HepG2 (cell line): ENCODE measurements around the gene SLC2A4. TPM values are rescaled to one million over a fixed set of nuclear protein-coding genes. Genes with fewer than 3 reads are reported as not detected.

Experiments
- DNMT3B ChIP-seq: conservative IDR thresholded peaks from 2 replicates; pipeline ENCODE4 v1.6.1; 2016; ENCODE audit warnings: missing biosample characterization, control low read depth
- EED ChIP-seq: sonication (generic); formaldehyde crosslinking; IDR thresholded peaks from 2 replicates; pipeline ENCODE4 v1.5.0; 2020; ENCODE audit warnings: mild to moderate bottlenecking, missing genetic modification reagents
- FOXJ3 ChIP-seq: sonication (generic); formaldehyde crosslinking; IDR thresholded peaks from 2 replicates; pipeline ENCODE4 v1.4.0; 2020; ENCODE audit warnings: missing genetic modification reagents, mild to moderate bottlenecking, borderline replicate concordance
- KDM6A ChIP-seq: IDR thresholded peaks from 2 replicates; pipeline ENCODE4 v1.6.1; 2016; ENCODE audit warnings: low read depth
- MAZ ChIP-seq, 2 experiments: sonication (generic) in 1 of 2; formaldehyde crosslinking in 1 of 2; IDR thresholded peaks; 2 replicates each; pipeline versions ENCODE4 v1.5.0 to v1.6.1; 2012 to 2020; ENCODE audit warnings: low read depth in 2 of 2, mild to moderate bottlenecking in 2 of 2, borderline replicate concordance in 1 of 2, improper control_type of control experiment in 1 of 2, low read length in 1 of 2, missing genetic modification reagents in 1 of 2, moderate library complexity in 1 of 2
- SYNCRIP ChIP-seq: fragments of 200-400 bp; formaldehyde crosslinking; IDR thresholded peaks from 2 replicates; pipeline ENCODE4 v1.6.1; 2018; ENCODE audit warnings: mild to moderate bottlenecking, low read depth, low read length; ENCODE audit not compliant: insufficient read depth
- ZNF24 ChIP-seq: fragments of 450-650 bp; IDR thresholded peaks from 2 replicates; pipeline ENCODE4 v1.6.1; 2017; ENCODE audit warnings: antibody characterized with exemption, mild to moderate bottlenecking
- ZNF468 ChIP-seq: sonication (generic); formaldehyde crosslinking; IDR thresholded peaks from 2 replicates; pipeline ENCODE4 v1.8.0; 2022; ENCODE audit warnings: mild to moderate bottlenecking, moderate library complexity, missing genetic modification reagents
- ZNF629 ChIP-seq: sonication (generic); formaldehyde crosslinking; conservative IDR thresholded peaks from 2 replicates; pipeline ENCODE4 v1.5.0; 2020; ENCODE audit warnings: missing genetic modification reagents
- ZNF709 ChIP-seq: sonication (generic); formaldehyde crosslinking; IDR thresholded peaks from 2 replicates; pipeline ENCODE4 v1.5.0; 2020; ENCODE audit warnings: mild to moderate bottlenecking, missing genetic modification reagents
- ZNF761 ChIP-seq: sonication (generic); formaldehyde crosslinking; conservative IDR thresholded peaks from 2 replicates; pipeline ENCODE4 v1.4.0; 2020; ENCODE audit warnings: mild to moderate bottlenecking, missing genetic modification reagents
- ZNF768 ChIP-seq: sonication (generic); formaldehyde crosslinking; IDR thresholded peaks from 2 replicates; pipeline ENCODE4 v1.4.0; 2020; ENCODE audit warnings: missing genetic modification reagents
- polyA plus RNA-seq, 8 experiments: library from polyadenylated mRNA; depleted of rRNA in 3 of 8; stranded (reverse) in 7 of 8; unstranded in 1 of 8; fragments of >200 nt; fragmentation: Illumina TruSeq in 4 of 8; extraction: Trizol in 4 of 8; gene quantifications; 2 replicates each; pipeline versions ENCODE4 v1.2.1 to v1.2.3, GENCODE V29; 2011 to 2016; ENCODE audit warnings: low read depth in 4 of 8, missing spikeins in 1 of 8, mixed read lengths in 1 of 8; ENCODE audit not compliant: insufficient read depth in 1 of 8
- total RNA-seq, 5 experiments: library from RNA; depleted of rRNA; stranded (reverse); fragments of >200 nt; fragmentation: Illumina TruSeq; extraction: Trizol; gene quantifications; 2 replicates each; pipeline ENCODE4 v1.2.3, GENCODE V29; 2016; ENCODE audit warnings: low read depth in 1 of 5
- TF ChIP-seq, protein P1 (sequence below): sonication (generic); formaldehyde crosslinking; IDR thresholded peaks from 2 replicates; pipeline ENCODE4 v1.5.1; 2020; ENCODE audit warnings: mild to moderate bottlenecking, missing genetic modification reagents, borderline replicate concordance
- TF ChIP-seq, protein P2 (sequence below): sonication (generic); formaldehyde crosslinking; IDR thresholded peaks from 2 replicates; pipeline ENCODE4 v1.4.0; 2020; ENCODE audit warnings: missing genetic modification reagents, borderline replicate concordance
- TF ChIP-seq, protein P3 (sequence below): sonication (generic); formaldehyde crosslinking; IDR thresholded peaks from 2 replicates; pipeline ENCODE4 v1.4.0; 2020; ENCODE audit warnings: missing genetic modification reagents, borderline replicate concordance

The SLC2A4 gene
- total and polyA plus RNA-seq, 2 of the 13 experiments (the other 11 are each of a cell fraction or from before 2014, with no cell fraction given): 4.9 to 5.8 TPM

DNA sequence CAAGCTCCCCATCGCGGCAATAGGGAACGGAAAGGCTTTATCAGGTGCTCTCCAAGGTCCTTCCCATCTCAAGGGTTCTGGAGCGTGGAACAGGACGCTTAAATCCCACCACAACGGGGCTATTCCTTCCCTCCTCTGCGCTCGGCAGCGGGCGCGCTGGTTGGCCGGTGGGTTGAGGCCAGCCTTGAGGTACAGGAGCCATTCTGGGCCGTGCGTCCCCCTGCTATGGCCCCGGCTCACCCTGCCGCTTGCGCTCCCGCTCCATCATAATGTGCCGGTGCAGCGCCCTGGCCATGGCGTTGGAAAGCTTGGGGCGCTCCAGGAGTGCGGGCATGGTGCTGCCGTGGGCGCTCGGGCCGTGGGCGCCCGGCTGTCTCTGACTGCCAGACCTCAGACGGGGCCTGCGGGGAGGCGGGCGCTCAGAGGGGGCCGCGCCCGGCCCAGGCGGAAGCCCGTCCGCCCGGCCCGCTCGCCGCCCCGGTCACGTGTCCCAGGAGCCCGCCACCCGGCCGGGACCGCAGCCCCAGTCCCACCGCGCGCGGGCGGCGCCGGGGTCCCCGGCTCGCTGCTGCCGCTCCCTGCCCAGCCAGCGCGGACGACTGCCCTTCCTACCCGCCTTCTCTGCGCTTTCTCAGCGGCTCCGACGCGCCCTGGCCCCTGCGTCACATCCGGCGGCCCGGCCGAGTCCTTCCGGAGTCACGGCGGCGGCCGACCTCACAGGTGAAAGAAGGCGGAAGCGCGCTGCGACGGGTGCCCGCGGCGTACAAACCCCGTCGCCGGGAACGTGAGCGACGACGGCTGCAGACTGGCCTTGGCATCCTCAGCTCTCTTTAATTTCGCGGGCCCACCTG, 33.4 kb downstream of the SLC2A4 start, which contains the start of gene GPS2 (continued):
- TF ChIP-seq, protein P1, sequence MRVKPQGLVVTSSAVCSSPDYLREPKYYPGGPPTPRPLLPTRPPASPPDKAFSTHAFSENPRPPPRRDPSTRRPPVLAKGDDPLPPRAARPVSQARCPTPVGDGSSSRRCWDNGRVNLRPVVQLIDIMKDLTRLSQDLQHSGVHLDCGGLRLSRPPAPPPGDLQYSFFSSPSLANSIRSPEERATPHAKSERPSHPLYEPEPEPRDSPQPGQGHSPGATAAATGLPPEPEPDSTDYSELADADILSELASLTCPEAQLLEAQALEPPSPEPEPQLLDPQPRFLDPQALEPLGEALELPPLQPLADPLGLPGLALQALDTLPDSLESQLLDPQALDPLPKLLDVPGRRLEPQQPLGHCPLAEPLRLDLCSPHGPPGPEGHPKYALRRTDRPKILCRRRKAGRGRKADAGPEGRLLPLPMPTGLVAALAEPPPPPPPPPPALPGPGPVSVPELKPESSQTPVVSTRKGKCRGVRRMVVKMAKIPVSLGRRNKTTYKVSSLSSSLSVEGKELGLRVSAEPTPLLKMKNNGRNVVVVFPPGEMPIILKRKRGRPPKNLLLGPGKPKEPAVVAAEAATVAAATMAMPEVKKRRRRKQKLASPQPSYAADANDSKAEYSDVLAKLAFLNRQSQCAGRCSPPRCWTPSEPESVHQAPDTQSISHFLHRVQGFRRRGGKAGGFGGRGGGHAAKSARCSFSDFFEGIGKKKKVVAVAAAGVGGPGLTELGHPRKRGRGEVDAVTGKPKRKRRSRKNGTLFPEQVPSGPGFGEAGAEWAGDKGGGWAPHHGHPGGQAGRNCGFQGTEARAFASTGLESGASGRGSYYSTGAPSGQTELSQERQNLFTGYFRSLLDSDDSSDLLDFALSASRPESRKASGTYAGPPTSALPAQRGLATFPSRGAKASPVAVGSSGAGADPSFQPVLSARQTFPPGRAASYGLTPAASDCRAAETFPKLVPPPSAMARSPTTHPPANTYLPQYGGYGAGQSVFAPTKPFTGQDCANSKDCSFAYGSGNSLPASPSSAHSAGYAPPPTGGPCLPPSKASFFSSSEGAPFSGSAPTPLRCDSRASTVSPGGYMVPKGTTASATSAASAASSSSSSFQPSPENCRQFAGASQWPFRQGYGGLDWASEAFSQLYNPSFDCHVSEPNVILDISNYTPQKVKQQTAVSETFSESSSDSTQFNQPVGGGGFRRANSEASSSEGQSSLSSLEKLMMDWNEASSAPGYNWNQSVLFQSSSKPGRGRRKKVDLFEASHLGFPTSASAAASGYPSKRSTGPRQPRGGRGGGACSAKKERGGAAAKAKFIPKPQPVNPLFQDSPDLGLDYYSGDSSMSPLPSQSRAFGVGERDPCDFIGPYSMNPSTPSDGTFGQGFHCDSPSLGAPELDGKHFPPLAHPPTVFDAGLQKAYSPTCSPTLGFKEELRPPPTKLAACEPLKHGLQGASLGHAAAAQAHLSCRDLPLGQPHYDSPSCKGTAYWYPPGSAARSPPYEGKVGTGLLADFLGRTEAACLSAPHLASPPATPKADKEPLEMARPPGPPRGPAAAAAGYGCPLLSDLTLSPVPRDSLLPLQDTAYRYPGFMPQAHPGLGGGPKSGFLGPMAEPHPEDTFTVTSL (CRISPR knock-in tag): no peak
- no peak for TF ChIP-seq DNMT3B
- TF ChIP-seq ZNF468 (CRISPR knock-in tag): no peak
- TF ChIP-seq ZNF629 (CRISPR knock-in tag): 0 out of 2 replicates have a peak, but pooled peaks have one; percentile 36
- TF ChIP-seq EED: no peak
- TF ChIP-seq, protein P2, sequence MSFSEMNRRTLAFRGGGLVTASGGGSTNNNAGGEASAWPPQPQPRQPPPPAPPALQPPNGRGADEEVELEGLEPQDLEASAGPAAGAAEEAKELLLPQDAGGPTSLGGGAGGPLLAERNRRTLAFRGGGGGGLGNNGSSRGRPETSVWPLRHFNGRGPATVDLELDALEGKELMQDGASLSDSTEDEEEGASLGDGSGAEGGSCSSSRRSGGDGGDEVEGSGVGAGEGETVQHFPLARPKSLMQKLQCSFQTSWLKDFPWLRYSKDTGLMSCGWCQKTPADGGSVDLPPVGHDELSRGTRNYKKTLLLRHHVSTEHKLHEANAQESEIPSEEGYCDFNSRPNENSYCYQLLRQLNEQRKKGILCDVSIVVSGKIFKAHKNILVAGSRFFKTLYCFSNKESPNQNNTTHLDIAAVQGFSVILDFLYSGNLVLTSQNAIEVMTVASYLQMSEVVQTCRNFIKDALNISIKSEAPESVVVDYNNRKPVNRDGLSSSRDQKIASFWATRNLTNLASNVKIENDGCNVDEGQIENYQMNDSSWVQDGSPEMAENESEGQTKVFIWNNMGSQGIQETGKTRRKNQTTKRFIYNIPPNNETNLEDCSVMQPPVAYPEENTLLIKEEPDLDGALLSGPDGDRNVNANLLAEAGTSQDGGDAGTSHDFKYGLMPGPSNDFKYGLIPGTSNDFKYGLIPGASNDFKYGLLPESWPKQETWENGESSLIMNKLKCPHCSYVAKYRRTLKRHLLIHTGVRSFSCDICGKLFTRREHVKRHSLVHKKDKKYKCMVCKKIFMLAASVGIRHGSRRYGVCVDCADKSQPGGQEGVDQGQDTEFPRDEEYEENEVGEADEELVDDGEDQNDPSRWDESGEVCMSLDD: no peak; the same call in 1 of the 2 replicates
- no peak; the same call in 1 of the 2 replicates for TF ChIP-seq FOXJ3 (CRISPR knock-in tag)
- peak; percentile 77; the same call in 1 of the 2 replicates for TF ChIP-seq ZNF709 (CRISPR knock-in tag)
- TF ChIP-seq ZNF24: no peak
- TF ChIP-seq MAZ (IDR thresholded peaks at IDR 0.05; ENCODE audit: borderline replicate concordance, low read depth, low read length): no peak
- TF ChIP-seq MAZ (CRISPR knock-in tag; IDR thresholded peaks at IDR 0.05; ENCODE audit: low read depth): 0 out of 2 replicates have a peak, but pooled peaks have one; percentile 52
- TF ChIP-seq SYNCRIP: no peak
- no peak for TF ChIP-seq KDM6A (CRISPR knock-in tag)
- 0 out of 2 replicates have a peak, but pooled peaks have one; percentile 31 for TF ChIP-seq ZNF761 (CRISPR knock-in tag)
- peak; percentile 64; the same call in 1 of the 2 replicates for TF ChIP-seq ZNF768 (CRISPR knock-in tag)
- TF ChIP-seq, protein P3, sequence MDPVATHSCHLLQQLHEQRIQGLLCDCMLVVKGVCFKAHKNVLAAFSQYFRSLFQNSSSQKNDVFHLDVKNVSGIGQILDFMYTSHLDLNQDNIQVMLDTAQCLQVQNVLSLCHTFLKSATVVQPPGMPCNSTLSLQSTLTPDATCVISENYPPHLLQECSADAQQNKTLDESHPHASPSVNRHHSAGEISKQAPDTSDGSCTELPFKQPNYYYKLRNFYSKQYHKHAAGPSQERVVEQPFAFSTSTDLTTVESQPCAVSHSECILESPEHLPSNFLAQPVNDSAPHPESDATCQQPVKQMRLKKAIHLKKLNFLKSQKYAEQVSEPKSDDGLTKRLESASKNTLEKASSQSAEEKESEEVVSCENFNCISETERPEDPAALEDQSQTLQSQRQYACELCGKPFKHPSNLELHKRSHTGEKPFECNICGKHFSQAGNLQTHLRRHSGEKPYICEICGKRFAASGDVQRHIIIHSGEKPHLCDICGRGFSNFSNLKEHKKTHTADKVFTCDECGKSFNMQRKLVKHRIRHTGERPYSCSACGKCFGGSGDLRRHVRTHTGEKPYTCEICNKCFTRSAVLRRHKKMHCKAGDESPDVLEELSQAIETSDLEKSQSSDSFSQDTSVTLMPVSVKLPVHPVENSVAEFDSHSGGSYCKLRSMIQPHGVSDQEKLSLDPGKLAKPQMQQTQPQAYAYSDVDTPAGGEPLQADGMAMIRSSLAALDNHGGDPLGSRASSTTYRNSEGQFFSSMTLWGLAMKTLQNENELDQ (CRISPR knock-in tag): 0 out of 2 replicates have a peak, but pooled peaks have one; percentile 48
